Nephron (organoid): ENCODE data around the gene DEAF1.
A peak's percentile ranks its signal among the peaks of the same experiment; 100 is the strongest.

Experiments used
- H3K27ac Mint-ChIP-seq, 3 experiments: 2 replicates each; pipeline ENCODE4 v1.8.0; 2020; ENCODE audit warnings: mixed read lengths in 3 of 3, mild to moderate bottlenecking in 2 of 3, moderate library complexity in 1 of 3
- H3K27me3 Mint-ChIP-seq: 2 replicates; pipeline ENCODE4 v1.8.0; 2021; ENCODE audit warnings: low read depth, mild to moderate bottlenecking, moderate library complexity, mixed read lengths
- H3K36me3 Mint-ChIP-seq: 2 replicates; pipeline ENCODE4 v1.8.0; 2020; ENCODE audit warnings: low read depth, mixed read lengths
- H3K4me1 Mint-ChIP-seq: 2 replicates; pipeline ENCODE4 v1.8.0; 2020; ENCODE audit warnings: mixed read lengths
- H3K4me3 Mint-ChIP-seq, 3 experiments: 2 replicates each; pipeline ENCODE4 v1.8.0; 2020; ENCODE audit warnings: mild to moderate bottlenecking in 3 of 3, mixed read lengths in 3 of 3, moderate library complexity in 2 of 3
- H3K9me3 Mint-ChIP-seq: 2 replicates; pipeline ENCODE4 v1.8.0; 2020; ENCODE audit warnings: mixed read lengths
- CTCF ChIP-seq, 3 experiments: fragments of 200-600 bp; sonication (generic); IDR thresholded peaks; one replicate each; pipeline ENCODE4 v1.5.0; 2021; ENCODE audit warnings: antibody characterized with exemption in 3 of 3; ENCODE audit not compliant: unreplicated experiment in 3 of 3

DEAF1 gene

GRCh38 chr11:628056-628455 is 67.0 kb downstream of the DEAF1 start:
- no peaks in the 10 kb centered on the region for H3K9me3 Mint-ChIP-seq
- peak overlapping the region; percentile 73 to 81 (median 78) for H3K4me3 Mint-ChIP-seq
- peak overlapping the region in 2 of 3 experiments; percentile 57 to 68 for H3K27ac Mint-ChIP-seq
- peaks cover 27% of the 10 kb centered on the region for H3K4me1 Mint-ChIP-seq
- H3K36me3 Mint-ChIP-seq = peaks cover 9% of the 10 kb centered on the region
- no peak for TF ChIP-seq CTCF (IDR thresholded peaks at IDR 0.05; ENCODE audit: unreplicated experiment in 3 of 3)
- H3K27me3 Mint-ChIP-seq = peaks cover 46% of the 10 kb centered on the region

- H3K4me3 Mint-ChIP-seq = no peak overlapping the region
- H3K9me3 Mint-ChIP-seq = no peaks in the 10 kb centered on the region
- H3K27me3 Mint-ChIP-seq = peaks cover 42% of the 10 kb centered on the region
- no peak overlapping the region for H3K27ac Mint-ChIP-seq
- peaks cover 5% of the 10 kb centered on the region for H3K36me3 Mint-ChIP-seq
- no peak for TF ChIP-seq CTCF (IDR thresholded peaks at IDR 0.05; ENCODE audit: unreplicated experiment in 3 of 3)
- peaks cover 23% of the 10 kb centered on the region for H3K4me1 Mint-ChIP-seq
Measured at GRCh38 chr11:627308-627576, 67.8 kb downstream of the DEAF1 start.

GRCh38 chr11:626475-627307 is 68.3 kb downstream of the DEAF1 start, which contains the start of gene SCT:
SCT (minus strand) TSS chr11:627181; CDS start chr11:627143, 38 bp downstream.
- no peak for TF ChIP-seq CTCF (IDR thresholded peaks at IDR 0.05; ENCODE audit: unreplicated experiment in 3 of 3)
- Mint-ChIP-seq H3K9me3 (no peaks in the 10 kb centered on the region), H3K4me1 (peaks cover 23% of the 10 kb centered on the region), H3K27ac (peak within 1 kb of the TSS in 1 of 3 experiments; percentile 52), H3K36me3 (peaks cover 5% of the 10 kb centered on the region), H3K27me3 (peaks cover 42% of the 10 kb centered on the region), H3K4me3 (peak within 1 kb of the TSS; percentile 73 to 81 (median 78))

- Mint-ChIP-seq H3K27ac (no peak overlapping the region), H3K27me3 (peaks cover 42% of the 10 kb centered on the region), H3K4me3 (peak overlapping the region; percentile 15 to 32 (median 21)), H3K4me1 (peaks cover 23% of the 10 kb centered on the region), H3K36me3 (peaks cover 5% of the 10 kb centered on the region), H3K9me3 (no peaks in the 10 kb centered on the region)
- no peak for TF ChIP-seq CTCF (IDR thresholded peaks at IDR 0.05; ENCODE audit: unreplicated experiment in 3 of 3)
Measured at GRCh38 chr11:625636-626268, 69.3 kb downstream of the DEAF1 start.

GRCh38 chr11:624705-625635 is 70.1 kb downstream of the DEAF1 start, which contains the start of gene CDHR5:
CDHR5 (minus strand) TSS chr11:624955; CDS start chr11:624902, 53 bp downstream.
- H3K36me3 Mint-ChIP-seq = peaks cover 5% of the 10 kb centered on the region
- no peak for TF ChIP-seq CTCF (IDR thresholded peaks at IDR 0.05; ENCODE audit: unreplicated experiment in 3 of 3)
- peaks cover 23% of the 10 kb centered on the region for H3K4me1 Mint-ChIP-seq
- peak within 1 kb of the TSS; percentile 21 to 71 (median 32) for H3K4me3 Mint-ChIP-seq
- peaks cover 38% of the 10 kb centered on the region for H3K27me3 Mint-ChIP-seq
- no peaks in the 10 kb centered on the region for H3K9me3 Mint-ChIP-seq
- peak within 1 kb of the TSS in 1 of 3 experiments; percentile 45 for H3K27ac Mint-ChIP-seq
